NCI-H2196 treated with DMSO at 0.1 percent for 48 hours (cell line): ENCODE data around the gene CACNA1C.

Experiments used
- DNase-seq: peaks from one replicate; lab custom pipeline; 2025; ENCODE audit not compliant: unreplicated experiment; lab: John Stamatoyannopoulos, UW

Gene CACNA1C

GRCh38 chr12:2633176-2633824 lies 580.5 kb downstream of the CACNA1C start:
- no peak for DNase-seq

GRCh38 chr12:2633825-2634200 lies 581.0 kb downstream of the CACNA1C start:
- DNase-seq: no peak

- DNase-seq: no peak
Observed at GRCh38 chr12:2634471-2634870, 581.7 kb downstream of the CACNA1C start.

GRCh38 chr12:2636741-2637340 lies 584.1 kb downstream of the CACNA1C start:
- DNase-seq: no peak

- no peak for DNase-seq
Observed at GRCh38 chr12:2637371-2637770, 584.6 kb downstream of the CACNA1C start.

GRCh38 chr12:2638273-2639019 lies 585.7 kb downstream of the CACNA1C start:
- no peak for DNase-seq

GRCh38 chr12:2639020-2639298 lies 586.2 kb downstream of the CACNA1C start:
- no peak for DNase-seq

- no peak for DNase-seq
Observed at GRCh38 chr12:2640281-2640680, 587.5 kb downstream of the CACNA1C start.

- DNase-seq: no peak
Observed at GRCh38 chr12:2640709-2641108, 587.9 kb downstream of the CACNA1C start.

GRCh38 chr12:2641207-2641606 lies 588.4 kb downstream of the CACNA1C start:
- DNase-seq: no peak

GRCh38 chr12:2641761-2642160 lies 589.0 kb downstream of the CACNA1C start:
- DNase-seq: no peak

- no peak for DNase-seq
Observed at GRCh38 chr12:2642176-2642892, 589.5 kb downstream of the CACNA1C start.

GRCh38 chr12:2642896-2643425 lies 590.2 kb downstream of the CACNA1C start:
- DNase-seq: no peak

- no peak for DNase-seq
Observed at GRCh38 chr12:2643576-2644135, 590.9 kb downstream of the CACNA1C start.

- DNase-seq: no peak
Observed at GRCh38 chr12:2644683-2645405, 592.1 kb downstream of the CACNA1C start.

GRCh38 chr12:2645460-2645859 lies 592.7 kb downstream of the CACNA1C start:
- DNase-seq: no peak

GRCh38 chr12:2646341-2646740 lies 593.6 kb downstream of the CACNA1C start:
- DNase-seq: no peak

GRCh38 chr12:2647186-2647585 lies 594.4 kb downstream of the CACNA1C start:
- no peak for DNase-seq

GRCh38 chr12:2648406-2648805 lies 595.6 kb downstream of the CACNA1C start:
- DNase-seq: no peak

GRCh38 chr12:2649201-2650030 lies 596.6 kb downstream of the CACNA1C start:
- no peak for DNase-seq
